PC-9 (cell line): ENCODE results near the gene SLX9. TPM values are rescaled to one million over a fixed set of nuclear protein-coding genes. Genes with fewer than 3 reads are reported as not detected.

Experiments
- Bru-seq: library from RNA; stranded (reverse); fragments of 400-500 nt; gene quantifications from one replicate; lab custom pipeline; 2021; lab: Mats Ljungman, UMichigan
- BruChase-seq, 2 experiments: library from RNA; stranded (reverse); fragments of 400-500 nt; gene quantifications; one replicate each; lab custom pipeline; 2021; lab: Mats Ljungman, UMichigan
- BruUV-seq: library from RNA; stranded (reverse); fragments of 400-500 nt; replicated peaks from 2 replicates; lab custom pipeline; 2021; lab: Mats Ljungman, UMichigan
- CTCF ChIA-PET: fragments of 300-600 bp; sonication (Branson Sonifier 250); formaldehyde crosslinking; loops from one replicate; lab custom pipeline; 2022; ENCODE audit warnings: antibody characterized with exemption; lab: Charles Lee
- POLR2A ChIA-PET: fragments of 300-600 bp; sonication (Branson Sonifier 250); formaldehyde crosslinking; loops from one replicate; lab custom pipeline; 2022; ENCODE audit warnings: antibody characterized with exemption; ENCODE audit not compliant: unreplicated experiment; lab: Charles Lee
- DNase-seq, 2 experiments: peaks; one replicate each; pipeline versions ENCODE4 v3.0.0 to v3.0.0-alpha.2; 2015 to 2022; ENCODE audit warnings: mixed read lengths in 1 of 2
- H2AFZ ChIP-seq: fragments of 200-600 bp; sonication (generic); 2 replicates; pipeline ENCODE4 v1.8.1; 2017; ENCODE audit warnings: antibody characterized with exemption
- H3F3A ChIP-seq: fragments of 200-600 bp; sonication (generic); 2 replicates; pipeline ENCODE4 v1.8.1; 2017; ENCODE audit warnings: antibody characterized with exemption, mild to moderate bottlenecking, low read depth; ENCODE audit not compliant: insufficient read depth
- H3K27ac ChIP-seq: fragments of 200-600 bp; sonication (generic); 2 replicates; pipeline ENCODE4 v1.6.1; 2016; ENCODE audit warnings: mixed run types
- H3K27me3 ChIP-seq: fragments of 200-600 bp; sonication (generic); 2 replicates; pipeline ENCODE4 v1.6.1; 2016; ENCODE audit warnings: low read depth, mixed run types; ENCODE audit not compliant: insufficient read depth
- H3K36me3 ChIP-seq: fragments of 200-600 bp; sonication (generic); 2 replicates; pipeline ENCODE4 v1.6.1; 2016; ENCODE audit warnings: low read depth, mixed run types
- H3K4me1 ChIP-seq: fragments of 200-600 bp; sonication (generic); replicated peaks from 2 replicates; pipeline ENCODE4 v1.6.1; 2016; ENCODE audit warnings: mixed run types; ENCODE audit not compliant: insufficient read depth
- H3K4me2 ChIP-seq: fragments of 200-600 bp; sonication (generic); 2 replicates; pipeline ENCODE4 v1.6.1; 2017; ENCODE audit warnings: mixed run types
- H3K4me3 ChIP-seq: fragments of 200-600 bp; sonication (generic); 2 replicates; pipeline ENCODE4 v1.6.1; 2016; ENCODE audit warnings: mixed run types
- H3K79me2 ChIP-seq: fragments of 200-600 bp; sonication (generic); 2 replicates; pipeline ENCODE4 v1.6.1; 2017; ENCODE audit warnings: low read depth, mixed run types
- H3K9me2 ChIP-seq: fragments of 200-600 bp; sonication (generic); 2 replicates; pipeline ENCODE4 v1.8.1; 2017; ENCODE audit warnings: mild to moderate bottlenecking; ENCODE audit not compliant: insufficient read depth
- H3K9me3 ChIP-seq: fragments of 200-600 bp; sonication (generic); 2 replicates; pipeline ENCODE4 v1.8.1; 2016; ENCODE audit warnings: low read depth; ENCODE audit not compliant: insufficient read depth
- H4K20me1 ChIP-seq: fragments of 200-600 bp; sonication (generic); 2 replicates; pipeline ENCODE4 v1.8.1; 2017; ENCODE audit not compliant: insufficient read depth
- CTCF ChIP-seq: fragments of 200-600 bp; sonication (generic); conservative IDR thresholded peaks from 2 replicates; pipeline ENCODE4 v1.6.1; 2017; ENCODE audit warnings: mixed run types, antibody characterized with exemption, mild to moderate bottlenecking, moderate library complexity
- EZH2 ChIP-seq: fragments of 200-600 bp; sonication (generic); IDR thresholded peaks from 2 replicates; pipeline ENCODE4 v1.8.0; 2017; ENCODE audit warnings: antibody characterized with exemption, low read depth
- intact Hi-C: fragments of 100-400 bp; cut with micrococcal nuclease; formaldehyde crosslinking; loops from one replicate; pipeline ENCODE4 v1.10.0; 2022; ENCODE audit not compliant: unreplicated experiment
- long read RNA-seq: library from polyadenylated mRNA; stranded (forward); transcript quantifications from one replicate; pipeline ENCODE4 v2.0.0, GENCODE V29; 2022
- total RNA-seq: library from RNA; stranded (reverse); gene quantifications from 2 replicates; pipeline ENCODE4 v1.2.3, GENCODE V29; 2021

The SLX9 gene
- total RNA-seq (22.8 and 30.4 TPM in 2 replicates), Bru-seq, nascent RNA (percentile 55 among the genes with signal in this experiment), BruChase-seq, experiment 1, labeled RNA remaining after a 2-hour chase (percentile 54 among the genes with signal in this experiment), BruChase-seq, experiment 2, labeled RNA remaining after a 6-hour chase (percentile 46 among the genes with signal in this experiment)
- long read RNA-seq, transcript FAM207A-202 (6 exons, 880 nt) = major isoform, 6 of 26 reads
- long read RNA-seq, partial matches to known transcripts = 13 of 26 reads
- long read RNA-seq, other reads (novel, unspliced or antisense) = 3 of 26 reads

GRCh38 chr21:44939532-44940115, at the start of gene SLX9:
TSS of gene SLX9 (plus strand) at chr21:44940029. CDS start at chr21:44940058, 29 bp downstream.
- Histone ChIP-seq H3K27ac (0 out of 2 replicates have a peak within 1 kb of the TSS, but pooled peaks have one; percentile 34), H3F3A (no peaks in the 10 kb centered on the region; the same call in 1 of the 2 replicates), H3K4me2 (peak within 1 kb of the TSS; percentile 91), H3K9me2 (no peaks in the 10 kb centered on the region), H3K79me2 (peaks cover 42% of the 10 kb centered on the region), H3K36me3 (no peaks in the 10 kb centered on the region), H4K20me1 (peaks cover 15% of the 10 kb centered on the region), H3K27me3 (no peaks in the 10 kb centered on the region), H3K9me3 (no peaks in the 10 kb centered on the region), H3K4me1 (peaks cover 18% of the 10 kb centered on the region), H2AFZ (peak within 1 kb of the TSS; percentile 84), H3K4me3 (peak within 1 kb of the TSS; percentile 74)
- DNase-seq = peak; percentile 55 to 80
- intact Hi-C loops = loop anchor here (10.0 kb wide), 1 partner anchor 425 kb away; no protein-coding TSS in a partner anchor
- ChIA-PET POLR2A (no interaction called here), CTCF (no interaction called here)
- no peak for TF ChIP-seq CTCF
- TF ChIP-seq EZH2 = no peak
- no TSS peak for BruUV-seq

GRCh38 chr21:44890338-44890931, 49.4 kb upstream of the SLX9 start:
- no peak overlapping the region for H2AFZ ChIP-seq
- BruUV-seq = no TSS peak
- TF ChIP-seq CTCF (no peak), EZH2 (no peak)
- DNase-seq = no peak
- H3K4me2 ChIP-seq = no peak overlapping the region
- H3K9me2 ChIP-seq = no peaks in the 10 kb centered on the region
- POLR2A ChIA-PET = no interaction called here
- H3F3A ChIP-seq = peaks cover 4% of the 10 kb centered on the region; the same call in 1 of the 2 replicates
- no peaks in the 10 kb centered on the region for H4K20me1 ChIP-seq
- no peaks in the 10 kb centered on the region for H3K79me2 ChIP-seq
- H3K4me3 ChIP-seq = no peak overlapping the region
- H3K27me3 ChIP-seq = no peaks in the 10 kb centered on the region
- no peak overlapping the region for H3K27ac ChIP-seq
- no peaks in the 10 kb centered on the region for H3K9me3 ChIP-seq
- intact Hi-C loops = no loop called here
- no peaks in the 10 kb centered on the region for H3K4me1 ChIP-seq
- no peaks in the 10 kb centered on the region for H3K36me3 ChIP-seq
- CTCF ChIA-PET = no interaction called here

- Histone ChIP-seq H3K4me3 (no peak overlapping the region), H3K27ac (no peak overlapping the region), H3K36me3 (no peaks in the 10 kb centered on the region), H2AFZ (no peak overlapping the region), H4K20me1 (no peaks in the 10 kb centered on the region), H3K27me3 (no peaks in the 10 kb centered on the region), H3K79me2 (no peaks in the 10 kb centered on the region), H3K4me2 (no peak overlapping the region), H3K4me1 (no peaks in the 10 kb centered on the region), H3K9me3 (no peaks in the 10 kb centered on the region), H3F3A (peaks cover 4% of the 10 kb centered on the region; the same call in 1 of the 2 replicates), H3K9me2 (no peaks in the 10 kb centered on the region)
- intact Hi-C loops = no loop called here
- ChIA-PET CTCF (no interaction called here), POLR2A (no interaction called here)
- no TSS peak for BruUV-seq
- DNase-seq = no peak
- no peak for TF ChIP-seq EZH2
- TF ChIP-seq CTCF = no peak
Observed at GRCh38 chr21:44890961-44891541, 48.8 kb upstream of the SLX9 start.
